ENCODE results near the gene JUN. TPM values are rescaled to one million over a fixed set of nuclear protein-coding genes. Genes with fewer than 3 reads are reported as not detected.

Gene JUN
- polyA plus RNA-seq, 2 of the 4 experiments (the other 2 are of a cell fraction): 23.3 to 59.8 TPM

DNA sequence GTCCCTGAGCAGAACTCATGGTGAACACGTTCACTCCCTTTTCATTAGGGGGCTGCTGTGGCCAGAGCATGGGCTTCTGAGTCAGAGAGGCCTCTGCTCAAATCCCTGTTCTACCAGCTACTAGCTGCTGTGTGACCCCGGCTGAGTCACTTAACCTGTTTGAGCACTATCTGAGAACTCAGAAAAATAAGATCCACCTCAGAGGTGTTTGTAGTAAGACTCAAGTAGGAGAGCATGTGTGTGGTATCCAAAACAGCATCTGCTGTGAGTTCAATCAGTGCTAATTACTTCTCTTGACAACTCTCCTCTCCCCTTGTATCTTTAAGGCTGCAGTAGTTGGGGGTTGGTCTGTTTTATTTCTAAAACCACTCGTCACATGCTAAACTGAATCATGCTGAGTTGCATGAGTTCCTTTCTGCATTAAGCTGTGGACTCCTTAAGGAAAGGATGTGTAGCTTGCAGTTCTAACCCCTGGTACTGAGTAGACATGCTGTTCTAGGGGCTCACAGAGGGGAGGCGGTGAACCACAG is 39.7 kb upstream of the JUN start:
- Histone ChIP-seq H3K4me3 (no peak overlapping the region), H3K27ac (peak overlapping the region; percentile 53 to 78; a peak in 5 of 6 replicates), H3K4me1 (peaks cover 33% of the 10 kb centered on the region), H3K9me3 (peaks cover 18% of the 10 kb centered on the region; the same call in 1 of the 3 replicates), H3K4me2 (peak overlapping the region; percentile 39; the same call in 2 of the 3 replicates)
- DNase-seq (ENCODE audit: low read depth in 1 of 2, low spot score in 1 of 2) (peak in 1 of 2 experiments; percentile 24), ATAC-seq (peak; percentile 85), FAIRE-seq (no peak)
- no peak for TF ChIP-seq ESRRA (IDR thresholded peaks at IDR 0.05; ENCODE audit: borderline replicate concordance, low read length)
- TF ChIP-seq JUNB (IDR thresholded peaks at IDR 0.05): 0 out of 2 replicates have a peak, but pooled peaks have one; percentile 25
- 44% methylated on average over 4 of the region's 4 CpGs for WGBS (ENCODE audit: missing lambda C conversion rate)
- ChIA-PET CTCF (no interaction called here), POLR2A (no interaction called here)

DNA sequence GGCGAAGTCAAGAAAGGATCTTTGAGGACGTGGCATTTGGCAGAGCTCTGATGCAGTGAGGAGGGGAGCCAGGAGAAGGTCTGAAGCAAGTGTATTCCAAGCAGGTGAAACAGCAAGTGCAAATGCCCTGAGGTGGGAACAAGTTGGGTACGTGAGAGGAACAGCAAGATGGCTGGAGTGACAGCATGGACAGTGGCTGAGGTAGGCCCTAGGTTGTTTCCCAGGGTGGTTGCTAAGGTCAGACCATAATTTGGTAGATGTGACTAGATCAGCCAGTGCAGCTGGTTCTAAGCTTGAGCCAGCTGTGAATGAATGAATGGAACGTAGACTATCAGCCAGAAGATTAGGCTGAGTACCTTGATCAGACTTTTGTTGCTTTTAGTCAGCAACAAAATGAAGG is 37.5 kb upstream of the JUN start:
- ATAC-seq (no peak), DNase-seq (ENCODE audit: low read depth in 1 of 2, low spot score in 1 of 2) (no peak), FAIRE-seq (no peak)
- Histone ChIP-seq H3K9me3 (peaks cover 2% of the 10 kb centered on the region; the same call in 1 of the 3 replicates), H3K4me1 (peaks cover 54% of the 10 kb centered on the region), H3K27ac (peak overlapping the region in 1 of 2 experiments; percentile 55; a peak in 1 of 6 replicates), H3K4me3 (no peak overlapping the region), H3K4me2 (no peak overlapping the region)
- ChIA-PET CTCF (interaction anchor here (1.2 kb wide), 1 partner anchor 27 kb away, joined by 4 read pairs; no protein-coding TSS in a partner anchor), POLR2A (no interaction called here)
- no peak for TF ChIP-seq CBX8 (IDR thresholded peaks at IDR 0.05)
- no peak for TF ChIP-seq JUNB (IDR thresholded peaks at IDR 0.05)
- no peak for TF ChIP-seq FOXS1 (CRISPR knock-in tag; IDR thresholded peaks at IDR 0.05)
- TF ChIP-seq RAD21 (conservative IDR thresholded peaks at IDR 0.05 in 1 of 2, IDR thresholded peaks at IDR 0.05 in 1 of 2): no peak
- WGBS (ENCODE audit: missing lambda C conversion rate): 88% methylated on average over 4 of the region's 4 CpGs

DNA sequence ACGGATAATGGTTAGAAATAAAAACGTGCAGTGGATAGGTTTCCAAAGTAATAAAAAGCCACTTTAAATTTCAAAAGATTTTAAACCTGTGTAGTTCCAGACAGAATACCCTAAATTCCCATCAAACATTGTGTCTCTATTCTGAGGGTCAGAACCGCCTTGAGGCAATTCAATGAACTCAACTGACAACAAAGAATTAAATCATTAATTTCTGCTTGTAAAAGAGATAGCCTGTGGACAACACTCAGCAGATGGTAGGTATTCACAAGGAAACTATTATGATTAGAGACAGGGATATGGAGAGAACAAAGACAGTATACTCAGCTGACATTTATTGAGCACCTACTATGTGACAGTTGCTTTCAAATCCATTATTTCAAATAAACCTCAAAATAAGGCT is 35.1 kb upstream of the JUN start:
- Histone ChIP-seq H3K9me3 (no peaks in the 10 kb centered on the region), H3K4me3 (no peak overlapping the region), H3K4me1 (peaks cover 48% of the 10 kb centered on the region), H3K27ac (peak overlapping the region; percentile 42 to 100; a peak in 4 of 6 replicates), H3K4me2 (no peak overlapping the region)
- WGBS (ENCODE audit: missing lambda C conversion rate): 87% methylated on average over 3 of the region's 3 CpGs
- ChIA-PET POLR2A (interaction anchor here (0.9 kb wide), 1 partner anchor 84 kb away, joined by 3 read pairs; no protein-coding TSS in a partner anchor), CTCF (interaction anchor here (1.0 to 2.0 kb wide), 3 partner anchors 22 to 81 kb away, joined by 3 to 4 read pairs (median 3); no protein-coding TSS in a partner anchor)
- FAIRE-seq: no peak
- no peak for TF ChIP-seq ZSCAN20 (CRISPR knock-in tag; IDR thresholded peaks at IDR 0.05)
- no peak for TF ChIP-seq SMC3 (IDR thresholded peaks at IDR 0.05)
- TF ChIP-seq JUNB (IDR thresholded peaks at IDR 0.05): no peak
- TF ChIP-seq FOXS1 (CRISPR knock-in tag; IDR thresholded peaks at IDR 0.05): no peak
- no peak for TF ChIP-seq CHD2 (IDR thresholded peaks at IDR 0.05; ENCODE audit: low read length, partially characterized antibody)
- TF ChIP-seq HOXB13 (CRISPR knock-in tag; IDR thresholded peaks at IDR 0.05; ENCODE audit: low read depth): no peak
- TF ChIP-seq, protein P1, sequence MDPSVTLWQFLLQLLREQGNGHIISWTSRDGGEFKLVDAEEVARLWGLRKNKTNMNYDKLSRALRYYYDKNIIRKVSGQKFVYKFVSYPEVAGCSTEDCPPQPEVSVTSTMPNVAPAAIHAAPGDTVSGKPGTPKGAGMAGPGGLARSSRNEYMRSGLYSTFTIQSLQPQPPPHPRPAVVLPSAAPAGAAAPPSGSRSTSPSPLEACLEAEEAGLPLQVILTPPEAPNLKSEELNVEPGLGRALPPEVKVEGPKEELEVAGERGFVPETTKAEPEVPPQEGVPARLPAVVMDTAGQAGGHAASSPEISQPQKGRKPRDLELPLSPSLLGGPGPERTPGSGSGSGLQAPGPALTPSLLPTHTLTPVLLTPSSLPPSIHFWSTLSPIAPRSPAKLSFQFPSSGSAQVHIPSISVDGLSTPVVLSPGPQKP (IDR thresholded peaks at IDR 0.05; ENCODE audit: low read depth, low read length): no peak
- TF ChIP-seq RAD21 (conservative IDR thresholded peaks at IDR 0.05 in 1 of 2, IDR thresholded peaks at IDR 0.05 in 1 of 2): no peak
- TF ChIP-seq, protein P2, sequence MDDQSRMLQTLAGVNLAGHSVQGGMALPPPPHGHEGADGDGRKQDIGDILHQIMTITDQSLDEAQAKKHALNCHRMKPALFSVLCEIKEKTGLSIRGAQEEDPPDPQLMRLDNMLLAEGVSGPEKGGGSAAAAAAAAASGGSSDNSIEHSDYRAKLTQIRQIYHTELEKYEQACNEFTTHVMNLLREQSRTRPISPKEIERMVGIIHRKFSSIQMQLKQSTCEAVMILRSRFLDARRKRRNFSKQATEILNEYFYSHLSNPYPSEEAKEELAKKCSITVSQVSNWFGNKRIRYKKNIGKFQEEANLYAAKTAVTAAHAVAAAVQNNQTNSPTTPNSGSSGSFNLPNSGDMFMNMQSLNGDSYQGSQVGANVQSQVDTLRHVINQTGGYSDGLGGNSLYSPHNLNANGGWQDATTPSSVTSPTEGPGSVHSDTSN (IDR thresholded peaks at IDR 0.05): no peak
- TF ChIP-seq ESRRA (IDR thresholded peaks at IDR 0.05; ENCODE audit: borderline replicate concordance, low read length): no peak
- no peak for TF ChIP-seq SREBF2 (IDR thresholded peaks at IDR 0.05)
- no peak for TF ChIP-seq CBX2 (IDR thresholded peaks at IDR 0.05; ENCODE audit: borderline replicate concordance, low read depth)
- TF ChIP-seq, protein P3, sequence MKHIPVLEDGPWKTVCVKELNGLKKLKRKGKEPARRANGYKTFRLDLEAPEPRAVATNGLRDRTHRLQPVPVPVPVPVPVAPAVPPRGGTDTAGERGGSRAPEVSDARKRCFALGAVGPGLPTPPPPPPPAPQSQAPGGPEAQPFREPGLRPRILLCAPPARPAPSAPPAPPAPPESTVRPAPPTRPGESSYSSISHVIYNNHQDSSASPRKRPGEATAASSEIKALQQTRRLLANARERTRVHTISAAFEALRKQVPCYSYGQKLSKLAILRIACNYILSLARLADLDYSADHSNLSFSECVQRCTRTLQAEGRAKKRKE (CRISPR knock-in tag; IDR thresholded peaks at IDR 0.05; ENCODE audit: low read depth): no peak
- TF ChIP-seq POLR2A (IDR thresholded peaks at IDR 0.05; ENCODE audit: low read length): no peak
- no peak for TF ChIP-seq GATA3 (IDR thresholded peaks at IDR 0.05; ENCODE audit: borderline replicate concordance)
- no peak for TF ChIP-seq CBX8 (IDR thresholded peaks at IDR 0.05)
- TF ChIP-seq, protein P4, sequence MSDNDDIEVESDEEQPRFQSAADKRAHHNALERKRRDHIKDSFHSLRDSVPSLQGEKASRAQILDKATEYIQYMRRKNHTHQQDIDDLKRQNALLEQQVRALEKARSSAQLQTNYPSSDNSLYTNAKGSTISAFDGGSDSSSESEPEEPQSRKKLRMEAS (IDR thresholded peaks at IDR 0.05): no peak
- TF ChIP-seq, protein P5, sequence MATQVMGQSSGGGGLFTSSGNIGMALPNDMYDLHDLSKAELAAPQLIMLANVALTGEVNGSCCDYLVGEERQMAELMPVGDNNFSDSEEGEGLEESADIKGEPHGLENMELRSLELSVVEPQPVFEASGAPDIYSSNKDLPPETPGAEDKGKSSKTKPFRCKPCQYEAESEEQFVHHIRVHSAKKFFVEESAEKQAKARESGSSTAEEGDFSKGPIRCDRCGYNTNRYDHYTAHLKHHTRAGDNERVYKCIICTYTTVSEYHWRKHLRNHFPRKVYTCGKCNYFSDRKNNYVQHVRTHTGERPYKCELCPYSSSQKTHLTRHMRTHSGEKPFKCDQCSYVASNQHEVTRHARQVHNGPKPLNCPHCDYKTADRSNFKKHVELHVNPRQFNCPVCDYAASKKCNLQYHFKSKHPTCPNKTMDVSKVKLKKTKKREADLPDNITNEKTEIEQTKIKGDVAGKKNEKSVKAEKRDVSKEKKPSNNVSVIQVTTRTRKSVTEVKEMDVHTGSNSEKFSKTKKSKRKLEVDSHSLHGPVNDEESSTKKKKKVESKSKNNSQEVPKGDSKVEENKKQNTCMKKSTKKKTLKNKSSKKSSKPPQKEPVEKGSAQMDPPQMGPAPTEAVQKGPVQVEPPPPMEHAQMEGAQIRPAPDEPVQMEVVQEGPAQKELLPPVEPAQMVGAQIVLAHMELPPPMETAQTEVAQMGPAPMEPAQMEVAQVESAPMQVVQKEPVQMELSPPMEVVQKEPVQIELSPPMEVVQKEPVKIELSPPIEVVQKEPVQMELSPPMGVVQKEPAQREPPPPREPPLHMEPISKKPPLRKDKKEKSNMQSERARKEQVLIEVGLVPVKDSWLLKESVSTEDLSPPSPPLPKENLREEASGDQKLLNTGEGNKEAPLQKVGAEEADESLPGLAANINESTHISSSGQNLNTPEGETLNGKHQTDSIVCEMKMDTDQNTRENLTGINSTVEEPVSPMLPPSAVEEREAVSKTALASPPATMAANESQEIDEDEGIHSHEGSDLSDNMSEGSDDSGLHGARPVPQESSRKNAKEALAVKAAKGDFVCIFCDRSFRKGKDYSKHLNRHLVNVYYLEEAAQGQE (IDR thresholded peaks at IDR 0.05): no peak
- DNase-seq (ENCODE audit: low read depth in 1 of 2, low spot score in 1 of 2): no peak
- ATAC-seq: no peak
